Bronchial epithelial cell (primary cell): ENCODE results near the gene OPTN. TPM values are rescaled to one million over a fixed set of nuclear protein-coding genes. Genes with fewer than 3 reads are reported as not detected.

ENCODE experiments used
- DNase-seq: peaks from one replicate; pipeline ENCODE4 v3.0.0-alpha.2; 2010; ENCODE audit warnings: low read depth
- FAIRE-seq: peaks from 2 replicates; lab custom pipeline; 2011; peaks lifted over from hg19 to GRCh38; lab: Jason Lieb, UNC
- H3K27me3 ChIP-seq: 2 replicates; pipeline ENCODE4 v1.5.1; 2011; ENCODE audit warnings: low read length; ENCODE audit not compliant: control insufficient read depth, insufficient read depth
- H3K36me3 ChIP-seq: 2 replicates; pipeline ENCODE4 v1.5.1; 2011; ENCODE audit warnings: low read length; ENCODE audit not compliant: control insufficient read depth, insufficient read depth
- H3K4me3 ChIP-seq: 2 replicates; pipeline ENCODE4 v1.5.1; 2011; ENCODE audit warnings: mild to moderate bottlenecking, low read depth, low read length, control low read depth
- CTCF ChIP-seq: IDR thresholded peaks from 2 replicates; pipeline ENCODE4 v1.5.1; 2011; ENCODE audit warnings: mild to moderate bottlenecking, moderate library complexity, low read length, control low read depth, inconsistent platforms; ENCODE audit not compliant: insufficient read depth, severe bottlenecking
- total RNA-seq: library from RNA; depleted of rRNA; stranded (reverse); fragments of >200 nt; gene quantifications from 2 replicates; pipeline ENCODE4 v1.2.1, GENCODE V29; 2014

The OPTN gene
- total RNA-seq, 1 donor from 2014 or later, result 57.1 TPM

DNA sequence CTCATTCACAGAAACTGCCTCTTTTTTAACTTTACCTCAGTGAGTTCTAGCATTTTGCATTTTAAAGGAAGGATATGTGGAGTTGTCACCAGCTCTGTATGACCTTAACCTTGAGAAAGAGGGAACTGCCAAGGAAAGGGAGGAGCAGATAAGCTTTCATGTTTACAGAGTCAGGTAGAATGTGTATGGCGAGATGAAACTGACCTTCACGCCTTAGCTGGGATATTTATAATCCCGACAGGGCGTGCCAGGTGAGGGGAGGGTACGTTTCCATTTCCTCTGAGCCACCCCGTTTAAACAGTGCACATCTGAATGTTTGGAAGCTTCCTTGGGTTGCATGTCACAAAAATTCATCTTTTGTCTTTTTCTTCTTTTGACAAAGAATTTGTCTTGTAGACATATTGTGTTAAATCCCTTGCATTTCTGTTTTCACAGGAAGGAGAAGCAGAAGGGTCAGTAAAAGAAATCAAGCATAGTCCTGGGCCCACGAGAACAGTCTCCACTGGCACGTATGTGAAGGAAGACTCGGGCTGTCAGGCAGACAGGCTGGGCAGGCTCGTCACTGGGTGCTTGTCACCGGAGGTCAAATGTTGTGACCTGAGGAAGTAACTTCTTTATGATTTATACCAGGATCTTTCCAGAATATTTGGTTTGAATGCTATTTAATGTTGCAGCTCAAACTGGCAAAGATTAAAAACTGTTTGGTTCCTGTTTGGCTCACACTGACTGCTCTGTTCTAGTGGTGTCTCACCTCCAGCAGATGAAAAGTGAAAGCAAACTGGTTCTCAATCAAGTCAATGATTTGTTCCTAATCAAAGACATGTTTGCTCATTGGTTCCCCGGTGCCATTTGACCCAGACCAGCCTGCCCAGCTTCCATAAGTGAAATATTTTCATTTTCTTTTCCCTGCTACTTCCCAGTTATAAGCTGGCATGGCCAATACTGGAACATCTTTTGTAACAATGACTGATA is 16.2 kb downstream of the OPTN start:
- TF ChIP-seq CTCF, result no peak
- FAIRE-seq, result no peak
- Histone ChIP-seq H3K4me3 (no peak overlapping the region), H3K27me3 (no peaks in the 10 kb centered on the region), H3K36me3 (peaks cover 25% of the 10 kb centered on the region)
- no peak for DNase-seq

GRCh38 chr10:13117841-13118783 is 18.1 kb downstream of the OPTN start:
- FAIRE-seq (no peak), DNase-seq (no peak)
- H3K27me3 ChIP-seq, result no peaks in the 10 kb centered on the region
- H3K4me3 ChIP-seq, result no peak overlapping the region
- H3K36me3 ChIP-seq, result peaks cover 20% of the 10 kb centered on the region
- TF ChIP-seq CTCF, result no peak

DNA sequence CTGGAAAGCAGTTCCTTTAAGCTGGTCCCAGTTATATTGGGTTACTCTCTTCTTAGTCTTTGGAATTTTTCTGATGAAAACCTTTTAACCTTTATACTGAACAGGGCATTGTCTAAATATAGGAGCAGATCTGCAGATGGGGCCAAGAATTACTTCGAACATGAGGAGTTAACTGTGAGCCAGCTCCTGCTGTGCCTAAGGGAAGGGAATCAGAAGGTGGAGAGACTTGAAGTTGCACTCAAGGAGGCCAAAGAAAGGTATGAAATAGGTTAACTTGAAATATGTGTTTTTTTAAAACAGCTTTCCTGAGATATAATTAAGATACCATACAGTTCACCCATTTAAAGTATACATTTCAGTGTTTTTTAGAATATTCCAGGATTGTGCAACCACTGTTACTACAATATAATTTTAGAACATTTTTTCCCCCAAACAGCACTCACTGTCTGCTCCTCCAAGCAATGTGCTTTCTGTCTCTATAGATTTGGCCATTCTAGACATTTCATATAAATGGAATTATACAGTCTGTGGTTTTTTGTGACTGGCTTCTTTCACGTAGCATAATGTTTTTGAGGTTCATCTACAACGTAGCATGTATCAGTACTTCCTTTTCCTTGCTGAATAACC is 18.9 kb downstream of the OPTN start:
- DNase-seq (no peak), FAIRE-seq (no peak)
- TF ChIP-seq CTCF, result no peak
- no peaks in the 10 kb centered on the region for H3K27me3 ChIP-seq
- no peak overlapping the region for H3K4me3 ChIP-seq
- peaks cover 18% of the 10 kb centered on the region for H3K36me3 ChIP-seq

DNA sequence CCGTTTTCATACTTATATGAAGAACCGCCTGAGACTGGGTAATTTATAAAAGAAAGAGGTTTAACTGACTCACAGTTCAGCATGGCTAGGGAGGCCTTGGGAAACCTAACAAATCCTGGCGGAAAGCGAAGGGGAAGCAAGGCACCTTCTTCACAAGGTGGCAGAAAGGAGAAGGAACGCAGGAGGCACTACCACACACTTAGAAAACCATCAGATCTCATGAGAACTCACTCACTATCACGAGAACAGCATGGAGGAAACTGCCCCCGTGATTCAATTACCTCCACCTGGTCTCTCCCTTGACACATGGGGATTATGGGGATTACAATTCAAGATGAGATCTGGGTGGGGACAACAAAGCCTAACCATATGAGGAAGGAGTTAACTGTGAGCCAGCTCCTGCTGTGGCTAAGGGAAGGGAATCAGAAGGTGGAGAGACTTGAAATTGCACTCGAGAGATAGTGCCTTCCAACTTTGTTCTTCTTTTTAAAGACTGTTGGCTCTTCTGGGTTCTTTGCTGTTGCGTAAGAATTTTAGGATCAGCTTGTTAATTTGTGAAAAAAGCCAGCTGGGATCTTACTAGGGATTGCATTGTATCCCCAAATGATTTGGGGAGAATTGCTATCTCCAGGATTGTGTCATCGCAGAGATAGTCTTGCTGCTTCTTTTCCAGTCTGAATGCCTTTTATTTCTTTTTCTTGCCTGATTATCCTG is 21.0 kb downstream of the OPTN start:
- FAIRE-seq (no peak), DNase-seq (no peak)
- Histone ChIP-seq H3K36me3 (peaks cover 11% of the 10 kb centered on the region), H3K27me3 (no peaks in the 10 kb centered on the region), H3K4me3 (no peak overlapping the region)
- no peak for TF ChIP-seq CTCF

GRCh38 chr10:13121500-13121854 is 21.5 kb downstream of the OPTN start:
- FAIRE-seq (no peak), DNase-seq (no peak)
- Histone ChIP-seq H3K27me3 (no peaks in the 10 kb centered on the region), H3K4me3 (no peak overlapping the region), H3K36me3 (peaks cover 11% of the 10 kb centered on the region)
- no peak for TF ChIP-seq CTCF
